GM23248 (cell line): ENCODE results near the gene ZNF197. TPM values are rescaled to one million over a fixed set of nuclear protein-coding genes. Genes with fewer than 3 reads are reported as not detected.

Experiments used
- DNase-seq: peaks from one replicate; pipeline ENCODE4 v3.0.0-alpha.2; 2015
- H2AFZ ChIP-seq: fragments of 200-600 bp; sonication (generic); 2 replicates; pipeline ENCODE4 v1.6.1; 2016; ENCODE audit warnings: antibody characterized with exemption
- H3F3A ChIP-seq: fragments of 200-600 bp; sonication (generic); 2 replicates; pipeline ENCODE4 v1.6.1; 2016; ENCODE audit warnings: mild to moderate bottlenecking, antibody characterized with exemption, mixed run types; ENCODE audit not compliant: insufficient read depth
- H3K27ac ChIP-seq: fragments of 200-600 bp; sonication (generic); 2 replicates; pipeline ENCODE4 v1.5.1; 2016; ENCODE audit warnings: mild to moderate bottlenecking
- H3K27me3 ChIP-seq: fragments of 200-600 bp; sonication (generic); replicated peaks from 2 replicates; pipeline ENCODE4 v1.6.1; 2016; ENCODE audit warnings: mild to moderate bottlenecking; ENCODE audit not compliant: insufficient read depth
- H3K36me3 ChIP-seq: fragments of 200-600 bp; sonication (generic); 2 replicates; pipeline ENCODE4 v1.6.1; 2016; ENCODE audit warnings: low read depth, mild to moderate bottlenecking
- H3K4me1 ChIP-seq: fragments of 200-600 bp; sonication (generic); 2 replicates; pipeline ENCODE4 v1.6.1; 2016; ENCODE audit warnings: mild to moderate bottlenecking; ENCODE audit not compliant: insufficient read depth
- H3K4me2 ChIP-seq: fragments of 200-600 bp; sonication (generic); one replicate; pipeline ENCODE4 v1.6.1; 2016; ENCODE audit warnings: mild to moderate bottlenecking; ENCODE audit not compliant: unreplicated experiment
- H3K4me3 ChIP-seq: fragments of 200-600 bp; sonication (generic); 2 replicates; pipeline ENCODE4 v1.5.1; 2016; ENCODE audit warnings: mild to moderate bottlenecking
- H3K79me2 ChIP-seq: fragments of 200-600 bp; sonication (generic); 2 replicates; pipeline ENCODE4 v1.6.1; 2016; ENCODE audit warnings: mild to moderate bottlenecking; ENCODE audit not compliant: insufficient read depth
- H3K9ac ChIP-seq: fragments of 200-600 bp; sonication (generic); 2 replicates; pipeline ENCODE4 v1.6.1; 2016; ENCODE audit warnings: mild to moderate bottlenecking
- H3K9me2 ChIP-seq: fragments of 200-600 bp; sonication (generic); 2 replicates; pipeline ENCODE4 v1.6.1; 2016; ENCODE audit warnings: mixed run types, mild to moderate bottlenecking, moderate library complexity; ENCODE audit not compliant: insufficient read depth
- H3K9me3 ChIP-seq: fragments of 200-600 bp; sonication (generic); one replicate; pipeline ENCODE4 v1.6.1; 2017; ENCODE audit warnings: low read depth
- H4K20me1 ChIP-seq: fragments of 200-600 bp; sonication (generic); 2 replicates; pipeline ENCODE4 v1.6.0; 2016; ENCODE audit not compliant: insufficient read depth
- EZH2 ChIP-seq: fragments of 200-600 bp; sonication (generic); IDR thresholded peaks from 2 replicates; pipeline ENCODE4 v1.6.1; 2018; ENCODE audit warnings: antibody characterized with exemption, mild to moderate bottlenecking; ENCODE audit not compliant: insufficient read depth, poor library complexity, severe bottlenecking
- EZH2phosphoT487 ChIP-seq: fragments of 200-600 bp; sonication (generic); IDR thresholded peaks from 2 replicates; pipeline ENCODE4 v1.6.1; 2018; ENCODE audit warnings: antibody characterized with exemption, moderate library complexity, mild to moderate bottlenecking, low read depth; ENCODE audit not compliant: insufficient read depth
- WGBS, 2 experiments: methylation state at CpG; one replicate each; pipeline ENCODE4 v1.1.6; 2015 to 2017; ENCODE audit warnings: low lambda C conversion rate in 2 of 2, low coverage in 1 of 2; ENCODE audit errors: missing lambda C conversion rate in 2 of 2; 5-methylcytosine and 5-hydroxymethylcytosine counted together
- in situ Hi-C: fragments of 300-500 bp; cut with MboI; formaldehyde crosslinking; loops from 2 replicates; pipeline ENCODE4 v1.15.0; 2020
- polyA plus RNA-seq: library from polyadenylated mRNA; unstranded; fragments of >200 nt; fragmentation: Nextera tagmentation; extraction: Ambion mirVana; gene quantifications from 2 replicates; pipeline ENCODE4 v1.2.1, GENCODE V29; 2016
- total RNA-seq: library from RNA; depleted of rRNA; stranded (reverse); fragments of >200 nt; shearing (Covaris generic); gene quantifications from 2 replicates; pipeline ENCODE4 v1.2.3, GENCODE V29; 2014

The ZNF197 gene
- total and polyA plus RNA-seq, 2 experiments from 2014 or later, result 7.4 to 10.1 TPM

- 29 to 38% methylated on average over 2 of the region's 2 CpGs for WGBS, 2 experiments
- Histone ChIP-seq H3K4me1 (no peaks in the 10 kb centered on the region), H3K36me3 (no peaks in the 10 kb centered on the region), H3K79me2 (no peaks in the 10 kb centered on the region), H3K27ac (no peak overlapping the region), H3K9me2 (no peaks in the 10 kb centered on the region), H3K9me3 (no peaks in the 10 kb centered on the region), H3K27me3 (no peaks in the 10 kb centered on the region), H3K4me3 (no peak overlapping the region), H3F3A (no peaks in the 10 kb centered on the region), H3K4me2 (no peak overlapping the region), H3K9ac (no peak overlapping the region), H2AFZ (no peak overlapping the region), H4K20me1 (no peaks in the 10 kb centered on the region)
- in situ Hi-C loops, result no loop called here
- TF ChIP-seq EZH2phosphoT487, result no peak
- no peak for TF ChIP-seq EZH2
- DNase-seq, result no peak
Observed at GRCh38 chr3:44674211-44674610, 49.4 kb downstream of the ZNF197 start.

- in situ Hi-C loops, result no loop called here
- no peak overlapping the region for H2AFZ ChIP-seq
- no peak for DNase-seq
- no peaks in the 10 kb centered on the region for H3K36me3 ChIP-seq
- no peak overlapping the region for H3K4me2 ChIP-seq
- no peak overlapping the region for H3K27ac ChIP-seq
- TF ChIP-seq EZH2, result no peak
- no peak for TF ChIP-seq EZH2phosphoT487
- no peaks in the 10 kb centered on the region for H3K9me2 ChIP-seq
- H3K4me1 ChIP-seq, result peaks cover 17% of the 10 kb centered on the region
- H4K20me1 ChIP-seq, result no peaks in the 10 kb centered on the region
- no peak overlapping the region for H3K4me3 ChIP-seq
- H3K27me3 ChIP-seq, result no peaks in the 10 kb centered on the region
- H3K9ac ChIP-seq, result no peak overlapping the region
- H3K79me2 ChIP-seq, result peaks cover 4% of the 10 kb centered on the region; the same call in 1 of the 2 replicates
- WGBS, 2 experiments, result 89 to 95% methylated on average over 5 of the region's 5 CpGs
- peaks cover 27% of the 10 kb centered on the region for H3F3A ChIP-seq
- H3K9me3 ChIP-seq, result no peaks in the 10 kb centered on the region
Observed at GRCh38 chr3:44678480-44679116, 53.8 kb downstream of the ZNF197 start.

DNA sequence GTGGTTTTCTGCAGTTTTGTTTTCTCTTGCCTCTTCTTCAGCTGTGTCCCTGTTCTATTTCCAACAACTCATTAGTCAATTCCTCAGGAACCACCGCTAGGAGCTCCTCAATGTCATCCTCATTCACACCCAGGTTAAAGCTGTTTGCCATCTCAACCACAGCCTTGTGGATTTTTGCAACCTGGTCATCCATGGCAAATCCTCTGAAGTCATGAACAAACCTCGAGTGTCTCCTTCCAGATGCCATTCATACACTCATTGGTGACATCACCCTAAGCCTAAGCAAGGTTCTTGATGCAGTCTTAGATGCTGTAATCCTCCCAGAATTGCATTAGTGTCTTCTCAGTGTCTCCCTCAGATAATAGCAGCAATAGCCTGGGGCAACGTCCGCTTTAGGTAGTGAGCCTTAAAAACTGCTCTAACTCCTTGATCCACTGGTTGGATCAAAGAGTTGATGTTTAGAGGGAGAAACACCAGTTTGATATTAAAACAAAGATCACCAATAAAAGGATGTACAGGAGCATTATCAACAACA lies 56.2 kb downstream of the ZNF197 start:
- H3K9ac ChIP-seq, result no peak overlapping the region
- peaks cover 27% of the 10 kb centered on the region for H3F3A ChIP-seq
- DNase-seq, result peak; percentile 27
- in situ Hi-C loops, result no loop called here
- no peaks in the 10 kb centered on the region for H3K36me3 ChIP-seq
- no peaks in the 10 kb centered on the region for H3K27me3 ChIP-seq
- H3K9me3 ChIP-seq, result no peaks in the 10 kb centered on the region
- 92 to 93% methylated on average over 4 of the region's 4 CpGs for WGBS, 2 experiments
- no peaks in the 10 kb centered on the region for H4K20me1 ChIP-seq
- H3K4me2 ChIP-seq, result no peak overlapping the region
- H2AFZ ChIP-seq, result no peak overlapping the region
- peaks cover 10% of the 10 kb centered on the region; the same call in 1 of the 2 replicates for H3K79me2 ChIP-seq
- H3K9me2 ChIP-seq, result no peaks in the 10 kb centered on the region
- H3K4me3 ChIP-seq, result no peak overlapping the region
- TF ChIP-seq EZH2 (no peak), EZH2phosphoT487 (no peak)
- H3K27ac ChIP-seq, result no peak overlapping the region
- H3K4me1 ChIP-seq, result peaks cover 17% of the 10 kb centered on the region

- Histone ChIP-seq H3K9ac (peak overlapping the region; percentile 23; the same call in 1 of the 2 replicates), H3K4me2 (peak overlapping the region; percentile 4), H3K4me1 (peaks cover 17% of the 10 kb centered on the region), H3K79me2 (peaks cover 10% of the 10 kb centered on the region; the same call in 1 of the 2 replicates), H2AFZ (no peak overlapping the region), H3F3A (peaks cover 27% of the 10 kb centered on the region), H3K4me3 (no peak overlapping the region), H3K27me3 (no peaks in the 10 kb centered on the region), H3K9me3 (no peaks in the 10 kb centered on the region), H3K9me2 (no peaks in the 10 kb centered on the region), H3K27ac (peak overlapping the region; percentile 77), H3K36me3 (no peaks in the 10 kb centered on the region), H4K20me1 (no peaks in the 10 kb centered on the region)
- in situ Hi-C loops, result no loop called here
- peak; percentile 80 for DNase-seq
- 40 to 41% methylated on average over 2 of the region's 2 CpGs for WGBS, 2 experiments
- TF ChIP-seq EZH2 (no peak), EZH2phosphoT487 (0 out of 2 replicates have a peak, but pooled peaks have one; percentile 68)
Observed at GRCh38 chr3:44682182-44682896, 57.5 kb downstream of the ZNF197 start.
